ENCODE data around the gene PTPRM. TPM values are rescaled to one million over a fixed set of nuclear protein-coding genes. Genes with fewer than 3 reads are reported as not detected.

Gene PTPRM
- polyA plus RNA-seq, 4 donors: 2.2 to 31.4 (median 18.1) TPM

GRCh38 chr18:8391068-8391467, 824.0 kb downstream of the PTPRM start:
- 14 to 56% (median 24%) methylated on average over 2 of the region's 2 CpGs for WGBS, 3 donors

GRCh38 chr18:8396254-8396653, 829.1 kb downstream of the PTPRM start:
- FAIRE-seq (no peak), DNase-seq (no peak)
- no peaks in the 10 kb centered on the region for H3K4me1 ChIP-seq (ENCODE audit: control insufficient read depth in 3 of 3, insufficient read depth in 2 of 3, low read depth in 1 of 3, low read length in 2 of 3)
- H3K9me3 ChIP-seq (ENCODE audit: control insufficient read depth in 2 of 2, insufficient read depth in 1 of 2, low read depth in 1 of 2, low read length in 1 of 2): no peaks in the 10 kb centered on the region
- H3K27me3 ChIP-seq (ENCODE audit: control insufficient read depth in 3 of 3, insufficient read depth in 3 of 3, low read length in 3 of 3): no peaks in the 10 kb centered on the region
- peaks cover 0 to 18% (median 0%) of the 10 kb centered on the region in 3 donors for H3K36me3 ChIP-seq (ENCODE audit: control insufficient read depth in 3 of 3, insufficient read depth in 2 of 3, low read depth in 1 of 3, low read length in 3 of 3)
- WGBS, 3 donors: 86 to 91% (median 91%) methylated on average over 7 of the region's 7 CpGs
- H3K27ac ChIP-seq (ENCODE audit: low read depth in 1 of 3, low read length in 2 of 3): no peak overlapping the region
- no peak overlapping the region for H3K4me3 ChIP-seq (ENCODE audit: low read depth in 1 of 3, low read length in 3 of 3)

More at GRCh38 chr18:8391068-8391467, 824.0 kb downstream of the PTPRM start:
- Histone ChIP-seq H3K27me3 (ENCODE audit: control insufficient read depth in 3 of 3, insufficient read depth in 3 of 3, low read length in 3 of 3) (no peaks in the 10 kb centered on the region), H3K4me3 (ENCODE audit: low read depth in 1 of 3, low read length in 3 of 3) (no peak overlapping the region), H3K36me3 (ENCODE audit: control insufficient read depth in 3 of 3, insufficient read depth in 2 of 3, low read depth in 1 of 3, low read length in 3 of 3) (peaks cover 0 to 11% (median 0%) of the 10 kb centered on the region in 3 donors), H3K27ac (ENCODE audit: low read depth in 1 of 3, low read length in 2 of 3) (no peak overlapping the region), H3K9me3 (ENCODE audit: control insufficient read depth in 2 of 2, insufficient read depth in 1 of 2, low read depth in 1 of 2, low read length in 1 of 2) (no peaks in the 10 kb centered on the region), H3K4me1 (ENCODE audit: control insufficient read depth in 3 of 3, insufficient read depth in 2 of 3, low read depth in 1 of 3, low read length in 2 of 3) (no peaks in the 10 kb centered on the region)
- no peak for DNase-seq
- FAIRE-seq: no peak

GRCh38 chr18:8397034-8397433, 829.9 kb downstream of the PTPRM start:
- DNase-seq (no peak), FAIRE-seq (no peak)
- H3K4me3 ChIP-seq (ENCODE audit: low read depth in 1 of 3, low read length in 3 of 3): no peak overlapping the region
- H3K27ac ChIP-seq (ENCODE audit: low read depth in 1 of 3, low read length in 2 of 3): no peak overlapping the region
- H3K27me3 ChIP-seq (ENCODE audit: control insufficient read depth in 3 of 3, insufficient read depth in 3 of 3, low read length in 3 of 3): no peaks in the 10 kb centered on the region
- peaks cover 0 to 19% (median 0%) of the 10 kb centered on the region in 3 donors for H3K36me3 ChIP-seq (ENCODE audit: control insufficient read depth in 3 of 3, insufficient read depth in 2 of 3, low read depth in 1 of 3, low read length in 3 of 3)
- 85 to 89% (median 86%) methylated on average over 12 of the region's 12 CpGs for WGBS, 3 donors
- H3K9me3 ChIP-seq (ENCODE audit: control insufficient read depth in 2 of 2, insufficient read depth in 1 of 2, low read depth in 1 of 2, low read length in 1 of 2): no peaks in the 10 kb centered on the region
- no peaks in the 10 kb centered on the region for H3K4me1 ChIP-seq (ENCODE audit: control insufficient read depth in 3 of 3, insufficient read depth in 2 of 3, low read depth in 1 of 3, low read length in 2 of 3)

- H3K36me3 ChIP-seq (ENCODE audit: control insufficient read depth in 3 of 3, insufficient read depth in 2 of 3, low read depth in 1 of 3, low read length in 3 of 3): peaks cover 0 to 19% (median 0%) of the 10 kb centered on the region in 3 donors
- no peaks in the 10 kb centered on the region for H3K27me3 ChIP-seq (ENCODE audit: control insufficient read depth in 3 of 3, insufficient read depth in 3 of 3, low read length in 3 of 3)
- no peak for DNase-seq
- WGBS, 3 donors: 54 to 77% (median 63%) methylated on average over 8 of the region's 8 CpGs
- no peaks in the 10 kb centered on the region for H3K9me3 ChIP-seq (ENCODE audit: control insufficient read depth in 2 of 2, insufficient read depth in 1 of 2, low read depth in 1 of 2, low read length in 1 of 2)
- no peak overlapping the region for H3K27ac ChIP-seq (ENCODE audit: low read depth in 1 of 3, low read length in 2 of 3)
- FAIRE-seq: no peak
- H3K4me1 ChIP-seq (ENCODE audit: control insufficient read depth in 3 of 3, insufficient read depth in 2 of 3, low read depth in 1 of 3, low read length in 2 of 3): no peaks in the 10 kb centered on the region
- H3K4me3 ChIP-seq (ENCODE audit: low read depth in 1 of 3, low read length in 3 of 3): no peak overlapping the region
Observed at GRCh38 chr18:8399138-8399537, 832.0 kb downstream of the PTPRM start.

- Histone ChIP-seq H3K9me3 (ENCODE audit: control insufficient read depth in 2 of 2, insufficient read depth in 1 of 2, low read depth in 1 of 2, low read length in 1 of 2) (no peaks in the 10 kb centered on the region), H3K27me3 (ENCODE audit: control insufficient read depth in 3 of 3, insufficient read depth in 3 of 3, low read length in 3 of 3) (no peaks in the 10 kb centered on the region), H3K4me3 (ENCODE audit: low read depth in 1 of 3, low read length in 3 of 3) (no peak overlapping the region), H3K4me1 (ENCODE audit: control insufficient read depth in 3 of 3, insufficient read depth in 2 of 3, low read depth in 1 of 3, low read length in 2 of 3) (no peaks in the 10 kb centered on the region), H3K27ac (ENCODE audit: low read depth in 1 of 3, low read length in 2 of 3) (no peak overlapping the region), H3K36me3 (ENCODE audit: control insufficient read depth in 3 of 3, insufficient read depth in 2 of 3, low read depth in 1 of 3, low read length in 3 of 3) (peaks cover 0 to 16% (median 0%) of the 10 kb centered on the region in 3 donors)
- DNase-seq (no peak), FAIRE-seq (no peak)
- 88 to 89% (median 88%) methylated on average over 17 of the region's 17 CpGs for WGBS, 3 donors
Observed at GRCh38 chr18:8400193-8400752, 833.2 kb downstream of the PTPRM start.

- Histone ChIP-seq H3K4me1 (ENCODE audit: control insufficient read depth in 3 of 3, insufficient read depth in 2 of 3, low read depth in 1 of 3, low read length in 2 of 3) (no peaks in the 10 kb centered on the region), H3K27me3 (ENCODE audit: control insufficient read depth in 3 of 3, insufficient read depth in 3 of 3, low read length in 3 of 3) (no peaks in the 10 kb centered on the region), H3K27ac (ENCODE audit: low read depth in 1 of 3, low read length in 2 of 3) (no peak overlapping the region), H3K9me3 (ENCODE audit: control insufficient read depth in 2 of 2, insufficient read depth in 1 of 2, low read depth in 1 of 2, low read length in 1 of 2) (no peaks in the 10 kb centered on the region), H3K36me3 (ENCODE audit: control insufficient read depth in 3 of 3, insufficient read depth in 2 of 3, low read depth in 1 of 3, low read length in 3 of 3) (peaks cover 0 to 16% (median 0%) of the 10 kb centered on the region in 3 donors), H3K4me3 (ENCODE audit: low read depth in 1 of 3, low read length in 3 of 3) (no peak overlapping the region)
- no peak for DNase-seq
- 50 to 68% (median 67%) methylated on average over 2 of the region's 2 CpGs for WGBS, 3 donors
- no peak for FAIRE-seq
Observed at GRCh38 chr18:8400825-8401224, 833.7 kb downstream of the PTPRM start.

GRCh38 chr18:8401606-8402005, 834.5 kb downstream of the PTPRM start:
- no peak for DNase-seq
- WGBS, 3 donors: 91 to 93% (median 92%) methylated on average over 17 of the region's 17 CpGs
- FAIRE-seq: no peak
- Histone ChIP-seq H3K9me3 (ENCODE audit: control insufficient read depth in 2 of 2, insufficient read depth in 1 of 2, low read depth in 1 of 2, low read length in 1 of 2) (no peaks in the 10 kb centered on the region), H3K4me1 (ENCODE audit: control insufficient read depth in 3 of 3, insufficient read depth in 2 of 3, low read depth in 1 of 3, low read length in 2 of 3) (no peaks in the 10 kb centered on the region), H3K27ac (ENCODE audit: low read depth in 1 of 3, low read length in 2 of 3) (no peak overlapping the region), H3K4me3 (ENCODE audit: low read depth in 1 of 3, low read length in 3 of 3) (no peak overlapping the region), H3K27me3 (ENCODE audit: control insufficient read depth in 3 of 3, insufficient read depth in 3 of 3, low read length in 3 of 3) (no peaks in the 10 kb centered on the region), H3K36me3 (ENCODE audit: control insufficient read depth in 3 of 3, insufficient read depth in 2 of 3, low read depth in 1 of 3, low read length in 3 of 3) (peaks cover 0 to 14% (median 0%) of the 10 kb centered on the region in 3 donors)

GRCh38 chr18:8402237-8402636, 835.1 kb downstream of the PTPRM start:
- WGBS, 3 donors: 90 to 92% (median 92%) methylated on average over 4 of the region's 4 CpGs
- Histone ChIP-seq H3K9me3 (ENCODE audit: control insufficient read depth in 2 of 2, insufficient read depth in 1 of 2, low read depth in 1 of 2, low read length in 1 of 2) (no peaks in the 10 kb centered on the region), H3K27ac (ENCODE audit: low read depth in 1 of 3, low read length in 2 of 3) (no peak overlapping the region), H3K27me3 (ENCODE audit: control insufficient read depth in 3 of 3, insufficient read depth in 3 of 3, low read length in 3 of 3) (no peaks in the 10 kb centered on the region), H3K4me3 (ENCODE audit: low read depth in 1 of 3, low read length in 3 of 3) (no peak overlapping the region), H3K36me3 (ENCODE audit: control insufficient read depth in 3 of 3, insufficient read depth in 2 of 3, low read depth in 1 of 3, low read length in 3 of 3) (peaks cover 0 to 12% (median 0%) of the 10 kb centered on the region in 3 donors), H3K4me1 (ENCODE audit: control insufficient read depth in 3 of 3, insufficient read depth in 2 of 3, low read depth in 1 of 3, low read length in 2 of 3) (no peaks in the 10 kb centered on the region)
- no peak for DNase-seq
- FAIRE-seq: no peak

GRCh38 chr18:8403713-8404112, 836.6 kb downstream of the PTPRM start:
- Histone ChIP-seq H3K36me3 (ENCODE audit: control insufficient read depth in 3 of 3, insufficient read depth in 2 of 3, low read depth in 1 of 3, low read length in 3 of 3) (peaks cover 0 to 12% (median 0%) of the 10 kb centered on the region in 3 donors), H3K4me1 (ENCODE audit: control insufficient read depth in 3 of 3, insufficient read depth in 2 of 3, low read depth in 1 of 3, low read length in 2 of 3) (no peaks in the 10 kb centered on the region), H3K9me3 (ENCODE audit: control insufficient read depth in 2 of 2, insufficient read depth in 1 of 2, low read depth in 1 of 2, low read length in 1 of 2) (no peaks in the 10 kb centered on the region), H3K4me3 (ENCODE audit: low read depth in 1 of 3, low read length in 3 of 3) (no peak overlapping the region), H3K27ac (ENCODE audit: low read depth in 1 of 3, low read length in 2 of 3) (no peak overlapping the region), H3K27me3 (ENCODE audit: control insufficient read depth in 3 of 3, insufficient read depth in 3 of 3, low read length in 3 of 3) (no peaks in the 10 kb centered on the region)
- WGBS, 3 donors: 91 to 94% (median 93%) methylated on average over 2 of the region's 2 CpGs
- no peak for DNase-seq
- FAIRE-seq: no peak
